Measurements from ENCODE around the gene ADAD2.

DNA sequence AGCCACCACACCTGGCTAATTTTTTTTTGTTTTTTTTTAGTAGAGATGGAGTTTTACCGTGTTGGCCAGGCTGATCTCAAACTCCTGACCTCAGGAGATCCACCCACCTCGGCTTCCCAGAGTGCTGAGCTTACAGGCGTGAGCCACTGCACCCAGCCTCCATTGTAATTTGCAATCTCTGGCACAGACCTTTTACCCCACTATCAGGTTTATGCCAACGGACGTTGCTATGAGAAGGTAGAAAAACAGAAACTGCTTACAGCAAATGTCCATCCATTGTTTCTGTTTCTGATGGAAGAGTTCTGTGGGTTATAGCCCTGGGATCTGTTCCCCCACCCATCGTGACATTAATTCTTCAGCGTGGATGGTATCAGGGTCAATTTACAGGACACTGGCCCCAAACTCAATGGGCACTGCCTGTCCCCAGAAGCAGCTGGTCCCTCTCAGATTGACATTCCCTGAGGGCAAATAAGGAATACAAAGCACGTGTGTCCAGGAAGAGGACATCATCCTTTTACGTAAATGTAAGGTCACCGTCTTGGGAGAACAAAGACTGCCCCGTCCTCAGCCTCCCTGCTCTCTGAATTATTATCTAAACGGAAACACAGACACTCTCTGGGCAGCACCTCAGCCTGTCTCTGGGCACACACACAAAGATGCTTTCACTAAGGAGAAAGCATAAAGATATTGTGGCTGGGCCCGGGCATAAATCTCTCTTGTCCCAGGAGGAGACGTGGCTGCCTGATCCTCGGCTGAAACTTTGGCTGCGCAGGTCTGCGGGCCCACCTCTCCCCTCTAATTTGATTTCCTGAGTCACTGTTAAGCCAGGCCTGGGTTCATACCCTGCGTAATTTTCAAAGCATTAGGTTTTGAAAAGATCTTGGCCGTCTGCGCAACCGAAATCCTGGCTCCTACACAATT lies 43.6 kb downstream of the ADAD2 start:
- no peak for TF ChIP-seq EZH2 (IDR thresholded peaks at IDR 0.05; ENCODE audit: borderline replicate concordance, low read depth, low read length, severe bottlenecking)
- TF ChIP-seq, protein P1, sequence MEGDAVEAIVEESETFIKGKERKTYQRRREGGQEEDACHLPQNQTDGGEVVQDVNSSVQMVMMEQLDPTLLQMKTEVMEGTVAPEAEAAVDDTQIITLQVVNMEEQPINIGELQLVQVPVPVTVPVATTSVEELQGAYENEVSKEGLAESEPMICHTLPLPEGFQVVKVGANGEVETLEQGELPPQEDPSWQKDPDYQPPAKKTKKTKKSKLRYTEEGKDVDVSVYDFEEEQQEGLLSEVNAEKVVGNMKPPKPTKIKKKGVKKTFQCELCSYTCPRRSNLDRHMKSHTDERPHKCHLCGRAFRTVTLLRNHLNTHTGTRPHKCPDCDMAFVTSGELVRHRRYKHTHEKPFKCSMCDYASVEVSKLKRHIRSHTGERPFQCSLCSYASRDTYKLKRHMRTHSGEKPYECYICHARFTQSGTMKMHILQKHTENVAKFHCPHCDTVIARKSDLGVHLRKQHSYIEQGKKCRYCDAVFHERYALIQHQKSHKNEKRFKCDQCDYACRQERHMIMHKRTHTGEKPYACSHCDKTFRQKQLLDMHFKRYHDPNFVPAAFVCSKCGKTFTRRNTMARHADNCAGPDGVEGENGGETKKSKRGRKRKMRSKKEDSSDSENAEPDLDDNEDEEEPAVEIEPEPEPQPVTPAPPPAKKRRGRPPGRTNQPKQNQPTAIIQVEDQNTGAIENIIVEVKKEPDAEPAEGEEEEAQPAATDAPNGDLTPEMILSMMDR (IDR thresholded peaks at IDR 0.05; ENCODE audit: borderline replicate concordance, extremely low read depth, low read length, poor library complexity, severe bottlenecking): no peak

Measured in DND-41 (cell line).